HG02798 (cell line): Measurements from ENCODE around the gene TSC2.
"Not testable (repeated sequence)": the region's sequence is repeated elsewhere in the genome, so short reads cannot be mapped to it uniquely, and the experiment has no call there.

Source experiments
- ATAC-seq: cut with Tn5 transposase; IDR thresholded peaks from one replicate; pipeline ENCODE4 v1.9.1; 2021; ENCODE audit warnings: mild to moderate bottlenecking; ENCODE audit not compliant: unreplicated experiment, poor library complexity

The TSC2 gene

GRCh38 chr16:2093793-2094192 lies 46.0 kb downstream of the TSC2 start:
- no peak for ATAC-seq

- ATAC-seq, result no peak
Observed at GRCh38 chr16:2095315-2095853, 47.6 kb downstream of the TSC2 start.

GRCh38 chr16:2095918-2096582 lies 48.3 kb downstream of the TSC2 start:
- ATAC-seq, result no peak

GRCh38 chr16:2096853-2097595 lies 49.2 kb downstream of the TSC2 start:
- ATAC-seq, result no peak

GRCh38 chr16:2097689-2098088 lies 49.9 kb downstream of the TSC2 start:
- not testable (repeated sequence) for ATAC-seq

- not testable (repeated sequence) for ATAC-seq
Observed at GRCh38 chr16:2101581-2101980, 53.8 kb downstream of the TSC2 start.

- ATAC-seq, result no peak
Observed at GRCh38 chr16:2102471-2102870, 54.7 kb downstream of the TSC2 start.

- not testable (repeated sequence) for ATAC-seq
Observed at GRCh38 chr16:2104464-2104863, 56.7 kb downstream of the TSC2 start.

- ATAC-seq, result not testable (repeated sequence)
Observed at GRCh38 chr16:2105291-2105690, 57.5 kb downstream of the TSC2 start.

- not testable (repeated sequence) for ATAC-seq
Observed at GRCh38 chr16:2105769-2106168, 58.0 kb downstream of the TSC2 start.

- ATAC-seq, result not testable (repeated sequence)
Observed at GRCh38 chr16:2106211-2106610, 58.4 kb downstream of the TSC2 start.

GRCh38 chr16:2107121-2107790 lies 59.5 kb downstream of the TSC2 start:
- not testable (repeated sequence) for ATAC-seq

- not testable (repeated sequence) for ATAC-seq
Observed at GRCh38 chr16:2107791-2108125, 60.0 kb downstream of the TSC2 start.

- not testable (repeated sequence) for ATAC-seq
Observed at GRCh38 chr16:2108446-2109270, 60.9 kb downstream of the TSC2 start.

- not testable (repeated sequence) for ATAC-seq
Observed at GRCh38 chr16:2109271-2109580, 61.4 kb downstream of the TSC2 start.

GRCh38 chr16:2109872-2110271 lies 62.1 kb downstream of the TSC2 start:
- not testable (repeated sequence) for ATAC-seq

- ATAC-seq, result not testable (repeated sequence)
Observed at GRCh38 chr16:2110332-2111008, 62.7 kb downstream of the TSC2 start.

- not testable (repeated sequence) for ATAC-seq
Observed at GRCh38 chr16:2111009-2111353, 63.2 kb downstream of the TSC2 start.

- not testable (repeated sequence) for ATAC-seq
Observed at GRCh38 chr16:2111412-2112335, 63.9 kb downstream of the TSC2 start.
